Fibroblast of upper back skin (primary cell): ENCODE measurements around the gene B4GAT1.
"Not testable (repeated sequence)": the region's sequence is repeated elsewhere in the genome, so short reads cannot be mapped to it uniquely, and the experiment has no call there.

Source experiments
- DNase-seq: peaks from one replicate; pipeline ENCODE4 v3.0.0-alpha.2; 2013

B4GAT1 gene

GRCh38 chr11:66347425-66348276, at the start of gene B4GAT1:
Gene B4GAT1 (minus strand): TSS chr11:66347629. CDS start chr11:66347545, 84 bp downstream.
- peak; percentile 95 for DNase-seq

- DNase-seq = no peak
These were observed 46.5 kb upstream of the B4GAT1 start for GRCh38 chr11:66393954-66394353.

- no peak for DNase-seq
These were observed 43.9 kb upstream of the B4GAT1 start for GRCh38 chr11:66391322-66391721.

DNA sequence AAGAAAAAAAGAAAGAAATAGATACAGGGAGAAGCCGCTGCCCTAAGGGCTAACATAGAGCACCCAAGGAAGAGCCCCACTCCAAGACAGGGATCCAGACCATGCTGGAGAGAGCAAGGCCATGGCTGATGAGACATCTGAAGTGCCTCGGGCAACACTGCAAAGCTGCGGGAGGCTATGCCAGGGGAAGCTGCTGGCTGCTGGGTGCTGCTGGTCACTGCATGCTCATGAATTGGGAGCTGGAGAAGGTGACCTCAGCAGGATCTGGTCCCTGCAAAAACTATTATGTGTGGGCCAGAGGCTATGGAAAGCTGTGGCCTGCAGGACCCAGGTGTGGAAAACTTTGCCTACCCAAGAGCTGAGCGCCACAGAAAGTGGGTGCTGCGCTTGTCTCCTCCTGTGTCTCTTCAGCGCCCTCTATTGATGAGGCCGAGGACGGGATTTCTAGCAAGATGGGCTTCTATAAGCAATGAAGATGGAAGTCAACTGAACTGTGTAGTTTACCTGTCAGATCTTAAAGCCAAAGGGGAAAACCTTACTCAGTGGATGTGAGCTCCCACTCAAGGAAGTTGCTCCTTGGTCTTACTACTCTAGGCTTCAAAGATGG, 41.5 kb upstream of the B4GAT1 start:
- peak; percentile 70 for DNase-seq

DNA sequence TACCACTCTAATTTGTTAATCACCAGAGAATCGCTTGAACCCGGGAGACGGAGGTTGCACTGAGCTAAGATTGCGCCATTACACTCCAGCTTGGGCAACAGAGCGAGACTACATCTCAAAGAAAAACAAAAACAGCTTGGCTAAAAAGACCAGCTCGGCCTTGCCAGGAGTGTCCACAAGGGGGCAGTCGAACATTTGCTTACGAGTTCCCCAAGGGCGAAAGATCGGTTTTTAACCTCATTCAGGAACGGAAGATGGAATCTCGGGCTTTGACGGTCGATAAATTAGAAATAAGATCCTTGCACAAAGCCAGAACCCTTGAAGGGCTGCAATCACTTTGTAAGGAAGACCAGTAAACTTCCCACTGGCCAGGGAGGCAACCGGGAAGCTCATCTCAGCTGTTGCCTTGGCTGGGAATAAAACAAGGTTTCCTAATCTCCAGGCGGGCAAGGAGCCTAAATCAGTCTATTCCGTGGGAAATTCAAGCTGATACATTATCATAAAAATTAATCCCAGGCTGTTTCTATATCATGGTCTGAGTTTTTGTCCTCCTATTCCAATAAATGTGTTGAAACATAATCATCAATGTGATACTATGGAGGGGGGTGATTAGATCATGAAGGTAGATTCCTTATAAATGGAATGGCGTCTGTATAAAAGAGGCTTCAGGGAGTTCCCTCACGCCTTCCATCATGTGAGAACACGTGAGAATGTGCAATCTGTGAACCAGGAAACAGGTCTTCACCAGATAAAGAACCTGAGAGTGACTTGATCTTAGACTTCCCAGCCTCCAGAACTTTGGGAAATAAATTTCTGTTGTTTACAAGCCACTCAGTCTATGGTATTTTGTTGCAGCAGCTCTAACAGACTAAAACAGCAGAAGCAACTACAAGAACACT, 39.0 kb upstream of the B4GAT1 start:
- DNase-seq = peak; percentile 79

DNA sequence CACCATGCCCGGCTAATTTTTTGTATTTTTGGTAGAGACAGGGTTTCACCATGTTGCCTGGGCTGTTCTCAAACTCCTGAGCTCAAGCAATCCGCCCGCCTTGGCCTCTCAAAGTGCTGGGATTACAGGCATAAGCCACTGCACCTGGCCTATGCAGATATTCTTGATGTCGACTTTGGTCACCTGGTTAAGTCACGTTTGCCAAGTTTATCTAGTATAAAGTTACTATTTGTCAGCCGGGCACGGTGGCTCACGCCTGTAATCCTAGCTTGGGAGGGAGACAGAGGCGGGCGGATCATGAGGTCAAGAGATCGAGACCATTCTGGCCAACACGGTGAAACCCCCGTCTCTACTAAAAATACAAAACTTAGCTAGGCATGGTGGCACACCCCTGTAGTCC, 36.9 kb upstream of the B4GAT1 start:
- DNase-seq = not testable (repeated sequence)

- not testable (repeated sequence) for DNase-seq
These were observed 32.8 kb upstream of the B4GAT1 start for GRCh38 chr11:66380264-66380663.

DNA sequence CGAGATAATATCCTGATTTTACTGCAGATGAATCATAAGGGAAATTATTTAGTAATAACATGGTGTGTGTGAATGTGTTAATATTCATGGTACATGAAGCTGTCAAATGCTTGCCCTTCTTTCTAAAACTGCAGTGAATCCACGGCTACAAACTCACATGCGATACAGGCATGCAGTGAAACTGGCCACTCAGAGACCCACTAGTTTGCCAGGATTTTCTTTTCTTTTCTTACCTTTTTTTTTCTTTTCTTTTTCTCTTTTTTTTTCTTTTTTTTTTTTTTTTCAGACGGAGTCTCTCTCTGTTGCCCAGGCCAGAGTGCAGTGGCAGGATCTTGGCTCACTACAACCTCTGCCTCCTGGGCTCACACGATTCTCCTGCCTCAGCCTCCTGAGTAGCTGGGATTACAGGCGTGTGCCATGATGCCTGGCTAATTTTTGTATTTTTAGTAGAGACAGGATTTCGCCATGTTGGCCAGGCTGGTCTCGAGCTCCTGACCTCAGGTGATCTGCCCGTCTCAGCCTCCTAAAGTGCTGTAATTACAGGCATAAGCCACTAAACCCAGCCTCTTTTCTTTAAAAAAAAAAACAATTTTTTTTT, 26.4 kb upstream of the B4GAT1 start:
- DNase-seq = not testable (repeated sequence)

GRCh38 chr11:66373265-66373664, 25.8 kb upstream of the B4GAT1 start:
- DNase-seq = no peak

GRCh38 chr11:66371627-66372415, 24.4 kb upstream of the B4GAT1 start, which contains the start of gene SLC29A2:
Gene SLC29A2 (minus strand): TSS chr11:66371760. CDS start chr11:66371591, 169 bp downstream.
- DNase-seq = no peak

GRCh38 chr11:66369073-66369894, 21.9 kb upstream of the B4GAT1 start:
- no peak for DNase-seq

DNA sequence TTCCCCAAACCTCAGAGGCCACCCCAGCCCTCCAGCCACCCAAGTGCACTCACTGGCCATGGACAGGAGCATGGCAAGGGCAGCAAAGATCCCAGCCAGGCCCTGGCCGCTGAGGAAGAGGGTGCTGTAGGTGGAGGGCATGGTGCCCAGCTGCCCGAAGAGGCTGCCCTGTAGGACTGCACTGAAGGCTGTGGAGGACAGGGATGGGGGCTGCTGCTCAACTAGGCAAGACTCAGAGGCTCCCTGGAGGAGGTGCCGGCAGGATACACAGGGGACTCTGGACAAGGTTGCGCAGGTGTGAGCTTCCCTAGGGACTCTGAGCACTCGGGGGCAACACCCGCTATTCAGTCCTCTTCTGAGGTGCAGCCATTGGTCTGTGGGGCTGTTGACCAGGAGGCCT, 21.1 kb upstream of the B4GAT1 start:
- DNase-seq = no peak

DNA sequence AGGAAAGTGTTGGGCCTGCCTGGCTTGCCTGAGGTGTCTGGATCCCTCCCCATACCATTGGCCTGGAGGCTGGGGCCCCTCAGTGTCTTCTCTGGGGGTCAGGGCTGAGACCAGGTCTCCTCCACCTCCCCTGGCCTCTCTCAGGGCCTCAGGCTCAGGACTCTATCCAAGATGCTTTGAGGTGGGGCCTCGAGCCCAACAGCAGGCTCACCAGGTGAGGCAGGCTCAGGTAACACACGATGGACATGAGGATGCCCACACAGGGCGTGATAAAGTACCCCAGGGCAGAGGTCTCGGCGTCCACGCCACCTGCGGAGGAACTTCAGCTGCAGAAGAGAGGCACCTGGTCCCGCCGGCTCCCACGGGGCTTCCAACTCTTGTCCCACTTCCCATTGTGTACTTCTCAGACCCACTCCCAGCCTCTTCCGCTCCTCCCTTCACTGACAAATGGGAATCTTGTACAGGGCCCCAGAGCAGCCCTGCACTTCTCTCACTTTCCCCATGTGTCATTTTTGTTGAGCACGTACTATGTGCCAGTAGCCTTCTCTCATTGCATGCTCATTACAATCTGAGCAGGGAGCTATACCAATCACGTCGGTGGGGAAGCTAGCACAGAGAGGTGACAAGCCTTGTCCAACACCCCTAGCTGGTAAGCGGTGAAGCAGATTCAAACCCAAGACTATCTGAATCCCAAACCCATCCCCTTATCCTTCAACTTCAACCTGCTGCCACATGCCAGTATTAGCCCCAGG, 20.3 kb upstream of the B4GAT1 start:
- no peak for DNase-seq

- no peak for DNase-seq
These were observed 19.5 kb upstream of the B4GAT1 start for GRCh38 chr11:66366844-66367477.

DNA sequence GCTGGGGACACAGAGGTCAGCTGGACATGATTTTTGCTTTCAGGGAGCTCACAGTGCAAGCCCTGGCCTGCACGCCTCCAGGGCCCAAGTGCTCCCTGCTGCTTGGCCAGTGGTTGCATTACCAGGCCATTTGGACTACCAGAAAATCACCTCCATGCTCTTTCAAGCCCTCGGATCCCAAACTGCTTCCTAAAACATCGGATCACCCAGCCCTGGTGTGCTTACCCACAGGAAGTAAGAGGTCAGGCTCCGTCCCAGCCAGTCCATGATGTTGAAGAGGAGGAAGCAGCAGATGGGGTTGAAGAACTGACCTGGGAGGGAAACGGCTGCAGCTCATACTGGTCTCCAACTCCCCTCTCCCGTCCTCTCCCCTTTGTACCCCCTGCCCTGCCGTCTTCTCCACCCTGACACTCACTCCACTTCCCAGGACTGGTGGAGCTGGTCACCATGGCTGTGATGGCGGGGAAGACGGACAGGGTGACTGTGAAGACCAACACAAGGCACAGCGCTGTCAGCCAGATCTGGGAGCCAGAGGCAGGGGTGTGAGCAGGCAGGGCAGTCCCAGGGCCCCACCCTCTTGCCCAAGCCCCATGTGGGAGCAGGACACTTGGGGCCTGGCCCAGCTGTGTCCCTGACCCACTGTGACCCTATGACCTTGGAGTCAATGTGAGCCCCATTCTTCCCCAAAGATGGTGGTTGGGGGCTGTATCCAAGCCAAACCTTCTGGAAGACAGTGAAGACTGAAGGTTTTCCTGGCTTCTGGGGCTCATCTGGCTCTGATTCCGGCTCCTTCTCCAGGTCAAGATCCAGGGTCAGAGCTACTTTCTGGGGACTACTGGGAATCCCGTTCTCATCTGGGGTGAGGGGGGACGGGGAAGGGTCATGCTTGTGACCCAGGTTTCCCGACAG, 18.5 kb upstream of the B4GAT1 start:
- DNase-seq = no peak

DNA sequence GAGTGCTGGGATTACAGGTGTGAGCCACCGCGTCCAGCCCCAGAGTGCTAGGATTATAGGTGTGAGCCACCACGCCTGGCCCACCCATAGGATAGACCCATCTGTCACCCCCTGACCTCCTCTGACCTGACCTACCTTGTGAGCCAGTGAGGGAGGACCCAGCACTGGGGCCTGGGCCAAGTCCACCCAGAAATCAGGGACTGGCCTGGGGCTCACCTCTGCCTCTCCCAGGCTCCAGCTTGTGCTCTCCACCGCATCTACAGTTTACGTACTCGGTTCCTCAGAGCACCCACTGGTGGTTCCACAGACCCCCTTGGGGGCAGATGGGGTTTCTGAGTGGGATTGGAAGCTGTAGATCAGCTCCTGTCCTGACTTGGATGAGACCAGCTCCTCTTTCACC, 17.7 kb upstream of the B4GAT1 start:
- no peak for DNase-seq

- DNase-seq = no peak
These were observed 16.5 kb upstream of the B4GAT1 start for GRCh38 chr11:66363805-66364535.

GRCh38 chr11:66363187-66363601, 15.8 kb upstream of the B4GAT1 start:
- no peak for DNase-seq
